Measurements from ENCODE around the gene LSM12.

The LSM12 gene

GRCh38 chr17:44066204-44066930 is at the start of gene LSM12:
Gene LSM12, minus strand, starts transcription at chr17:44066671. Its CDS starts 84 bp downstream, at chr17:44066587.
- Mint-ChIP-seq H3K27ac (peak within 1 kb of the TSS; percentile 99), H3K9me3 (no peaks in the 10 kb centered on the region), H3K4me3 (peak within 1 kb of the TSS; percentile 97), H3K36me3 (peaks cover 10% of the 10 kb centered on the region), H3K4me1 (peaks cover 57% of the 10 kb centered on the region), H3K27me3 (no peaks in the 10 kb centered on the region)

GRCh38 chr17:44115585-44116415 is 49.3 kb upstream of the LSM12 start:
- Mint-ChIP-seq H3K27ac (no peak overlapping the region), H3K36me3 (no peaks in the 10 kb centered on the region), H3K4me3 (no peak overlapping the region), H3K9me3 (no peaks in the 10 kb centered on the region), H3K27me3 (no peaks in the 10 kb centered on the region), H3K4me1 (peaks cover 58% of the 10 kb centered on the region)

- Mint-ChIP-seq H3K4me1 (peaks cover 42% of the 10 kb centered on the region), H3K4me3 (no peak overlapping the region), H3K36me3 (no peaks in the 10 kb centered on the region), H3K27me3 (no peaks in the 10 kb centered on the region), H3K27ac (peak overlapping the region; percentile 14), H3K9me3 (no peaks in the 10 kb centered on the region)
Measured at GRCh38 chr17:44113868-44114840, 47.7 kb upstream of the LSM12 start.

- H3K4me1 Mint-ChIP-seq, result peaks cover 36% of the 10 kb centered on the region
- H3K27me3 Mint-ChIP-seq, result no peaks in the 10 kb centered on the region
- peak overlapping the region; percentile 14 for H3K27ac Mint-ChIP-seq
- no peaks in the 10 kb centered on the region for H3K36me3 Mint-ChIP-seq
- no peaks in the 10 kb centered on the region for H3K9me3 Mint-ChIP-seq
- H3K4me3 Mint-ChIP-seq, result no peak overlapping the region
Measured at GRCh38 chr17:44113382-44113781, 46.9 kb upstream of the LSM12 start.

GRCh38 chr17:44112284-44113280 is 46.1 kb upstream of the LSM12 start:
- Mint-ChIP-seq H3K27me3 (no peaks in the 10 kb centered on the region), H3K27ac (no peak overlapping the region), H3K4me1 (peaks cover 33% of the 10 kb centered on the region), H3K9me3 (no peaks in the 10 kb centered on the region), H3K36me3 (peaks cover 1% of the 10 kb centered on the region), H3K4me3 (no peak overlapping the region)

GRCh38 chr17:44111777-44112176 is 45.3 kb upstream of the LSM12 start:
- Mint-ChIP-seq H3K4me3 (no peak overlapping the region), H3K9me3 (no peaks in the 10 kb centered on the region), H3K36me3 (peaks cover 2% of the 10 kb centered on the region), H3K4me1 (peaks cover 32% of the 10 kb centered on the region), H3K27me3 (no peaks in the 10 kb centered on the region), H3K27ac (no peak overlapping the region)

- H3K4me1 Mint-ChIP-seq, result peaks cover 30% of the 10 kb centered on the region
Measured at GRCh38 chr17:44110823-44111633, 44.6 kb upstream of the LSM12 start.

GRCh38 chr17:44110011-44110686 is 43.7 kb upstream of the LSM12 start:
- peaks cover 30% of the 10 kb centered on the region for H3K4me1 Mint-ChIP-seq
- H3K27ac Mint-ChIP-seq, result no peak overlapping the region
- no peaks in the 10 kb centered on the region for H3K9me3 Mint-ChIP-seq
- no peak overlapping the region for H3K4me3 Mint-ChIP-seq
- peaks cover 2% of the 10 kb centered on the region for H3K36me3 Mint-ChIP-seq
- no peaks in the 10 kb centered on the region for H3K27me3 Mint-ChIP-seq

More at GRCh38 chr17:44110823-44111633, 44.6 kb upstream of the LSM12 start:
- Mint-ChIP-seq H3K4me3 (no peak overlapping the region), H3K27me3 (no peaks in the 10 kb centered on the region), H3K36me3 (peaks cover 2% of the 10 kb centered on the region), H3K9me3 (no peaks in the 10 kb centered on the region), H3K27ac (no peak overlapping the region)

- no peaks in the 10 kb centered on the region for H3K9me3 Mint-ChIP-seq
- no peaks in the 10 kb centered on the region for H3K27me3 Mint-ChIP-seq
- no peak overlapping the region for H3K27ac Mint-ChIP-seq
- H3K4me3 Mint-ChIP-seq, result no peak overlapping the region
- H3K36me3 Mint-ChIP-seq, result peaks cover 2% of the 10 kb centered on the region
- peaks cover 30% of the 10 kb centered on the region for H3K4me1 Mint-ChIP-seq
Measured at GRCh38 chr17:44109312-44109630, 42.8 kb upstream of the LSM12 start.

- Mint-ChIP-seq H3K4me3 (no peak overlapping the region), H3K27ac (no peak overlapping the region), H3K4me1 (peaks cover 27% of the 10 kb centered on the region), H3K27me3 (no peaks in the 10 kb centered on the region), H3K36me3 (peaks cover 2% of the 10 kb centered on the region), H3K9me3 (no peaks in the 10 kb centered on the region)
Measured at GRCh38 chr17:44108440-44109311, 42.2 kb upstream of the LSM12 start.

GRCh38 chr17:44106801-44107200 is 40.3 kb upstream of the LSM12 start:
- no peak overlapping the region for H3K4me3 Mint-ChIP-seq
- H3K27ac Mint-ChIP-seq, result no peak overlapping the region
- H3K27me3 Mint-ChIP-seq, result no peaks in the 10 kb centered on the region
- H3K9me3 Mint-ChIP-seq, result no peaks in the 10 kb centered on the region
- H3K4me1 Mint-ChIP-seq, result peaks cover 15% of the 10 kb centered on the region
- peaks cover 2% of the 10 kb centered on the region for H3K36me3 Mint-ChIP-seq

- no peak overlapping the region for H3K27ac Mint-ChIP-seq
- H3K27me3 Mint-ChIP-seq, result no peaks in the 10 kb centered on the region
- peaks cover 2% of the 10 kb centered on the region for H3K36me3 Mint-ChIP-seq
- H3K4me3 Mint-ChIP-seq, result no peak overlapping the region
- H3K9me3 Mint-ChIP-seq, result no peaks in the 10 kb centered on the region
- peaks cover 10% of the 10 kb centered on the region for H3K4me1 Mint-ChIP-seq
Measured at GRCh38 chr17:44105941-44106340, 39.5 kb upstream of the LSM12 start.

- H3K4me1 Mint-ChIP-seq, result peaks cover 10% of the 10 kb centered on the region
- no peaks in the 10 kb centered on the region for H3K9me3 Mint-ChIP-seq
- H3K27me3 Mint-ChIP-seq, result no peaks in the 10 kb centered on the region
- H3K4me3 Mint-ChIP-seq, result no peak overlapping the region
- H3K36me3 Mint-ChIP-seq, result peaks cover 2% of the 10 kb centered on the region
- no peak overlapping the region for H3K27ac Mint-ChIP-seq
Measured at GRCh38 chr17:44105483-44105882, 39.0 kb upstream of the LSM12 start.
